Activated T-cell treated with anti-CD3 and anti-CD28 coated beads, Interleukin-2, amount 50 U/mL, for 48 hours (primary cell): ENCODE measurements around the gene OPN3.

Experiments used
- DNase-seq, 2 experiments: peaks; one replicate each; pipeline ENCODE4 v3.0.0-alpha.2; 2020

The OPN3 gene

GRCh38 chr1:241615043-241615974 is 24.9 kb downstream of the OPN3 start:
- no peak for DNase-seq

GRCh38 chr1:241614572-241614971 is 25.6 kb downstream of the OPN3 start:
- DNase-seq: no peak

- no peak for DNase-seq
Observed at GRCh38 chr1:241614144-241614543, 26.0 kb downstream of the OPN3 start.

GRCh38 chr1:241612533-241613477 is 27.4 kb downstream of the OPN3 start:
- DNase-seq: no peak

GRCh38 chr1:241611736-241612135 is 28.4 kb downstream of the OPN3 start:
- no peak for DNase-seq

- no peak for DNase-seq
Observed at GRCh38 chr1:241611063-241611462, 29.1 kb downstream of the OPN3 start.

GRCh38 chr1:241610056-241610815 is 29.9 kb downstream of the OPN3 start:
- no peak for DNase-seq

GRCh38 chr1:241608379-241609033 is 31.7 kb downstream of the OPN3 start:
- DNase-seq: no peak

GRCh38 chr1:241607497-241607896 is 32.7 kb downstream of the OPN3 start:
- no peak for DNase-seq

GRCh38 chr1:241606544-241606943 is 33.6 kb downstream of the OPN3 start:
- DNase-seq: no peak

- no peak for DNase-seq
Observed at GRCh38 chr1:241605146-241605805, 34.9 kb downstream of the OPN3 start.

GRCh38 chr1:241603731-241604245 is 36.4 kb downstream of the OPN3 start:
- DNase-seq: no peak

GRCh38 chr1:241600496-241600901 is 39.7 kb downstream of the OPN3 start:
- DNase-seq: no peak

- no peak for DNase-seq
Observed at GRCh38 chr1:241598249-241598648, 41.9 kb downstream of the OPN3 start.

- DNase-seq: no peak
Observed at GRCh38 chr1:241596633-241597032, 43.5 kb downstream of the OPN3 start.

- DNase-seq: no peak
Observed at GRCh38 chr1:241593186-241593585, 47.0 kb downstream of the OPN3 start.

- no peak for DNase-seq
Observed at GRCh38 chr1:241592273-241592958, 47.8 kb downstream of the OPN3 start.

GRCh38 chr1:241591736-241592135 is 48.4 kb downstream of the OPN3 start:
- DNase-seq: no peak

- no peak for DNase-seq
Observed at GRCh38 chr1:241591317-241591716, 48.9 kb downstream of the OPN3 start.

- no peak for DNase-seq
Observed at GRCh38 chr1:241590719-241591118, 49.5 kb downstream of the OPN3 start.

GRCh38 chr1:241589521-241589920 is 50.6 kb downstream of the OPN3 start:
- DNase-seq: no peak
